ENCODE results near the gene SERTAD2.

Gene SERTAD2

GRCh38 chr2:64627860-64628841 lies 25.6 kb downstream of the SERTAD2 start:
- DNase-seq: no peak

GRCh38 chr2:64626963-64627760 lies 26.6 kb downstream of the SERTAD2 start:
- DNase-seq: peak; percentile 15

GRCh38 chr2:64626146-64626809 lies 27.4 kb downstream of the SERTAD2 start:
- no peak for DNase-seq

- no peak for DNase-seq
Observed at GRCh38 chr2:64625299-64626145, 28.2 kb downstream of the SERTAD2 start.

- DNase-seq: no peak
Observed at GRCh38 chr2:64624862-64625261, 28.9 kb downstream of the SERTAD2 start.

- no peak for DNase-seq
Observed at GRCh38 chr2:64624108-64624610, 29.6 kb downstream of the SERTAD2 start.

GRCh38 chr2:64623242-64623850 lies 30.4 kb downstream of the SERTAD2 start:
- no peak for DNase-seq

- peak; percentile 10 for DNase-seq
Observed at GRCh38 chr2:64622443-64623241, 31.1 kb downstream of the SERTAD2 start.

GRCh38 chr2:64620661-64621060 lies 33.1 kb downstream of the SERTAD2 start:
- no peak for DNase-seq

GRCh38 chr2:64617631-64618151 lies 36.0 kb downstream of the SERTAD2 start:
- no peak for DNase-seq

GRCh38 chr2:64615844-64616536 lies 37.7 kb downstream of the SERTAD2 start:
- DNase-seq: no peak

GRCh38 chr2:64615192-64615763 lies 38.4 kb downstream of the SERTAD2 start:
- DNase-seq: no peak

GRCh38 chr2:64613276-64613675 lies 40.4 kb downstream of the SERTAD2 start:
- no peak for DNase-seq

GRCh38 chr2:64612575-64613195 lies 41.0 kb downstream of the SERTAD2 start:
- DNase-seq: no peak

- no peak for DNase-seq
Observed at GRCh38 chr2:64610316-64610855, 43.3 kb downstream of the SERTAD2 start.

- no peak for DNase-seq
Observed at GRCh38 chr2:64609942-64610281, 43.8 kb downstream of the SERTAD2 start.

- peak; percentile 17 for DNase-seq
Observed at GRCh38 chr2:64609227-64609941, 44.3 kb downstream of the SERTAD2 start.

- DNase-seq: no peak
Observed at GRCh38 chr2:64608867-64609226, 44.9 kb downstream of the SERTAD2 start.

All from NCI-H2227 treated with DMSO at 0.1 percent for 48 hours (cell line).